ENCODE results near the gene CXCL3.
"Not testable (repeated sequence)": the region's sequence is repeated elsewhere in the genome, so short reads cannot be mapped to it uniquely, and the experiment has no call there.

The CXCL3 gene

DNA sequence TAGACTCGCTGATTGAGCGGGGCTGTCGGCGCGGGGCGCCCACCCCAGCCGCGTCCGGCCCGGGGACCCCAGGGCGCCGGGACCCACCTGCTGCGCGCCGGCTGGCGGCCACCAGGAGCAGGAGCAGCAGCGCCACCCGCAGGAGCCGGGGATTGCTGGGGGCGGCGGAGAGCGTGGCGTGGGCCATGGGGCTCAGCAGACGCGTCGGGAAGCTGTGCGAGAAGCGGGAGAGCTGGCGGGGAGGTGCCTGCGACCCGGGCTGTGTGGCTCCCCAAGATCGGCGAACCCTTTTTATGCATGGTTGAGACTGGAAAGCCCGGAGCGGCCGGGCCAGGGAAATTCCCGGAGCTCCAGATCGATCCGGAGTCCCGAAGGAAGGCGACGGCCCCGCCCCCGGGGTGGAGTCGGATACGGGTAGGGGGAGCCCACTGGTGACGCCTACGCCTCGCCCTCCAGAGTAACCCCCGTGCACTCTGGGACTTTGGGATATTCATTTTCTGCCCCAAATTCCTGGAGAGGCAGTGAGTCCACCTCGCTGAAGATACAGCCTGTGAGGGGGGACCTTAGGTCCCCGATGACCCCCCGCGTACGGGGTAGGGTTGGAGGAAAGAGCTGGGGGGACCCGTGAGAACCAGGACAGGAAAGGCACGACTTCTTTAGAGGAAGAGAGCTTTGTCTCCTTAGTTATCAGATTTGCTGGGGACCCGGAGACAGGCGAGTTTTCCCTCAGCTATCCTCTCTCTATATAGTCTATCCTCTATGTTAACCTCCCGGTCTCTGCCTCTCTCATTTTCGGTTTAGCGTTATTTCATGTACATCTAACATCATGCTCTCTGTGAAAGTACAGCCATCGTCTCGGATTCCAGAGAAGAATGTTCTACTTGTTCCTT is at the start of gene CXCL3:
CXCL3 (minus strand) TSS at position 265 of the 890 bp plus-strand sequence; CDS start at position 187, 78 bp downstream.
- DNase-seq (ENCODE audit: low read depth in 2 of 2): peak in 1 of 2 donors; percentile 9

DNA sequence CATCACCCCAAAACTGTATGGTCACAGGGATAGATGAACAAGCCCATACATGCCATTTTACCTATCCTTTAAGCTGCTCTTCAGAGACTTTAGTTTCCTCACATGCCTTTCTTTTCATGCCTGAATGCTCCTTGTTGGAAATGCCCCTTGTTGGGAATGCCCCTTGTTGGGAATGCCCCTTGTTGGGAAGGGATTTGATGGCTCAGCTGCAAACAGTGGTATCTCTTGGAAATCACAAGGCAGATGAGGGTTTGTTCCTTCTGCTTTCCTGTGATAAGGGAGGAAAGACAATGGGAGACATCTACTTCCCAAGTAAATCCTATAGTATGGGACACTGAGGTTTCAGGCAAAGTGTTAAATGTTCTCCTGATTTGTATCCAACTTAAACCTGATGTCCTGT is 49.0 kb upstream of the CXCL3 start:
- DNase-seq (ENCODE audit: low read depth in 2 of 2): no peak

DNA sequence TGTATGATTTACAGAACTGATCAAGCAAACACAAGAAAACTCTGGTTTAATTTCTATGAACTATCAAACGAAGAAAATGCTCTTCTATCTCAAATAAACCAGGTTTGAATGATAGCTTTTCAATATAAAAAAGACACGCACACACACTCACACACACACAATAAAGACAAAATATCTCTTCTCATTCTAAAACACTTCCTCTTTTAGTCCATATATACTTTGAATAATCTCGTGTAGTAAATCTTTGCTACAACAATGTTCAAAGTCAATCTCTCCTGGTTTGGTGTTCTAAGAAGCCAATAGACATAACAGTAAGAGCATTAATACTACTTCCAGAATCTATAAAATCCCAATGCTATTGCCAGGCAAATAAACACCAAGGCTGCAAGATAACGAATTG is 47.2 kb upstream of the CXCL3 start:
- no peak for DNase-seq (ENCODE audit: low read depth in 2 of 2)

DNA sequence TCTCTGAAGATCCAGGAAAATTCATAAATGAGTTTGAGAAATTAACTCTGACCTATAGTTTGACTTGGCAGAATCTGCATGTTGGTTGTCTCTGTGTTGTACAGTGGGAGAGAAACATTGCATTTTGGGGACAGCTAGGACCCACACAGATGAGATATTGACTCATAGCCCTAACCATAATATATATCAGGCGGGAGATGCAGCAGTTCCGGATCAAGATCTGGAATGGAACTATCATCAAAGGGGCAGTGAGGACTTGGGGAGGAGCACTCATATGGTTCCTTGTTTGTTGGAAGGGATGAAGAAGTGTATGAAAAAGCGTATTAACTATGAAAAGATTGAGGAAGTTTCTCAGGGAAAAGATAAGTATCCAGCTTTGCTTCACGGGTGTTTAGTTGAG is 46.5 kb upstream of the CXCL3 start:
- no peak for DNase-seq (ENCODE audit: low read depth in 2 of 2)

DNA sequence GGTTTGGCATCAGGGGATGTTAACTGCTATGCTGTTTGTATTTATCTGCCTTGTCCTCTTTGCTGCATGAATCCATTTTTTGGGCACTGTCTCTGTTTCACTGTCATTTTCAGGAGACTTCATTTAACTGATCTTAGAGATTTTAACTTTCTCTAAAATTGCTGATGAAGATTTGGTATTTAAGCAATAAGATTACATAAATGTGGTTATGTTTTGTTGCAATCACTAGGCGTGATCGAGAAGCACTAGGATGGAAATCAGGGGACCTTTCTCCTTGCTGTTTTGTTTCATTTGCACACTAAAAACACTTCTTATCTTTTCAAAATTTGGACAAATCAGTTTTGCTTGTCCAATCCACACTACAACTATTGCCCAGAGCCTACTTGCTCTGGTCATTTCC is 45.1 kb upstream of the CXCL3 start:
- DNase-seq (ENCODE audit: low read depth in 2 of 2): no peak

DNA sequence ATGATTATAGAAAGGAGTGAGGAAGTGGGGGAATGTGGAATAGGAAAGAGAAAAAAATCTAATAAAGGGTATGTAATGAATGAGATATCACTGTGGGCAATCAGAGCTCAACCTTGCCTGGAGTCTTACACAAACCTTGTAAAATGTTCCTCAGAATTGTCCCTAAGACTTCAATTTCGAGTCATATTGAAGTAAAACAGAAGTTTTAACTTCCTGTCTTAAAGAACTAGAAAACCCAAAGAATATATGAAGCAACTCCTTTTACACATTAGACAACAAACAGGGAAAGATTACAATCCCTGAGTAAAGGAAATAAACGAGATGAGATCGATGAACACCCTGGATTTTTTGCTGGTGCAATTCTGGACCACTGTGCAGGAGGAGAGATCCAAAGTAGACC is 42.5 kb upstream of the CXCL3 start:
- no peak for DNase-seq (ENCODE audit: low read depth in 2 of 2)

DNA sequence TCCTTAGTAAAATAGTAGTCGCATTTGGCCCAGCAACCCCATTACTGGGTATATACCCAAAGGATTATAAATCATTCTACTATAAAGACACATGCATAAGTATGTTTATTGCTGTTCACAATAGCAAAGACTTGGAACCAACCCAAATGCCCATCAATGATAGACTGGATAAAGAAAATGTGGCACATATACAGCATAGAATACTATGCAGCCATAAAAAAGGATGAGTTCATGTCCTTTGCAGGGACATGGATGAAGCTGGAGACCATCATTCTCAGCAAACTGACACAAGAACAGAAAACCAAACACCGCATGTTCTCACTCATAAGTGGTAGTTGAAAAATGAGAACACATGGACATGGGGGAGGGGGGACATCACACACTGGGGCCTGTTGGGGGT is 41.9 kb upstream of the CXCL3 start:
- DNase-seq (ENCODE audit: low read depth in 2 of 2): not testable (repeated sequence)

DNA sequence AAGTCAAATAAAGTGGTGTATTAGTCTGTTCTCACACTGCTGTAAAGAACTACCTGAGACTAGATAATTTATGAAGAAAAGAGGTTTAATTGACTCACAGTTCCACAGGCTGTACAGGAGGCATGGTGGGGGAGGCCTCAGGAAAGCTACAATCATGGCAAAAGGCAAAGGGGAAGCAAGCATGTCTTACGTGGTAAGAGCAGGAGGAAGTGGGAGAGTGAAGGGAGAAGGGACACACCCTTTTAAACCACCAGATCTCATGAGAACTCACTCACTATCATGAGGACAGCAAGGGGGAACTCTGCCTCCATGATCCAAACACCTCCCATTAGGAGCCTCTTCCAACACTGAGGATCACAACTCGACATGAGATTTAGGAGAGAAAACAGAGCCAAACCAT is 40.5 kb upstream of the CXCL3 start:
- DNase-seq (ENCODE audit: low read depth in 2 of 2): not testable (repeated sequence)

DNA sequence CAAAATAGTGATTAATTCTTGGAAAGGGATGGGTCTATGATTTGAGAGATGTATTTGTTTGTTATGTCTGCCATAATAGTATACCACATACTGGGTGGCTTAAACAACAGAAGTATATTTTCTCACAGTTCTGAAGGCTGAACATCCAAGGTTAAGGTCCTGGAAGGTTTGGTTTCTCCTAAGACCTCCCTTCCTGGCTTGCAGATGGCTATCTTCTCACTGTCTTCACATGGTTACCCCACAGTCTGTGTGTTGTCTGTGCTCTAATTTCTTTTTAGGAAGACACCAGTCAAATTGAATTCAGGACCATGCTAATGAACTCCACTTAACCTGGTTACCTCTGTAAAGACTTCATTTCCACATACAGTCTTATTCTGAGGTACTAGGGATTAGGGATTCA is 34.9 kb upstream of the CXCL3 start:
- DNase-seq (ENCODE audit: low read depth in 2 of 2): no peak

DNA sequence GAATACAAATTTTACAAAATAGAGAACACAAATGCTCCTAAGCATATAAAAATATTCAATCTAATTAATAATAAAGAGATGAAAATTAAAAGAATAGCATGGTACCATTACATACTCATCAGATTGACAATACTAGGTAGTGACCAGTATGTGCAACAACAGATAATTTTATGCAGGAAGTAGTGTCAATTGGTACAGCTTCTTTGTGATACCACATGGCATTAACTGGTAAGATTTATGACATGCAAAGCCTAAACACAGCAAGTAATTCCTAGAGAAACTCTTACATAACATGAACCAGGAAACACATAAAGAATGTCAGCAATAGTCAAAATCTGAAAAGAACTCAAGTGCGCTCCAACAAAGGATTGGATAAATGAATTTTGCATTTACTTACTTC is 34.2 kb upstream of the CXCL3 start:
- no peak for DNase-seq (ENCODE audit: low read depth in 2 of 2)

DNA sequence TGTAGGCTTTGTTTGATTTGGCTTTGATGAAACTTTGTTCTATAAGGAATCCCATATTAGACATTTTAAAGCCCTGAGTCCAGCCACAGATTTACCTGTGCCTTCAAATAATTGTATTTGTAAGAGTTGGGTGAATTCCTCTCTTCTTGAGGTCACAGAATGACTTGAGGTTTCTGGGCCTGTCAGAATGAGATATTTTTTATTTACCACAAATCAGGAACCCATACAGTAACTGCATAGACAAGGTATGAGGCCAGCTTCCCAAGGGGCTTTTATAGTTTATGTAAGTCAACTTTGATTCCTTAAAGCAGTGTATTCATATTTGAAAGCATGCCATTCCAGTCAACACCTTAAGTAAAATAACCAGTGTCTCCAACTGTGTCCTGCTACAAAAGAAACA is 29.1 kb upstream of the CXCL3 start:
- DNase-seq (ENCODE audit: low read depth in 2 of 2): no peak

DNA sequence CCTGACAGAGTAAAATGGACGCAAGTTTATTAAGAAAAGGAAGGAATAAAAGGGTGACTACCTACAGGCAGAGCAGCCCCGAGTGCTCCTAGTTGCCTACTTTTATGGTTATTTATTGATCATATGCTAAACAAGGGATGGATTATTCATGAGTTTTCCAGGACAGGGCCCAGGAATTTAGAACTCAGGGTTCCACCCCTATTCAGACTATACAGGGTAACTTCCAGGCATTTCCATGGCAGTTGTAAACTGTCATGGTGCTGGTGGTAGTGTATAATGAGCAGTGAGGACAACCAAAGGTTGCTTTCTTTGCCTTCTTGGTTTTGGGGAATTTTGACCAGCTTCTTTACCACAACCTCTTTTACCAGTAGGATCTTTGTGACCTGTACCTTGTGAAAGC is 27.7 kb upstream of the CXCL3 start:
- DNase-seq (ENCODE audit: low read depth in 2 of 2): no peak

DNA sequence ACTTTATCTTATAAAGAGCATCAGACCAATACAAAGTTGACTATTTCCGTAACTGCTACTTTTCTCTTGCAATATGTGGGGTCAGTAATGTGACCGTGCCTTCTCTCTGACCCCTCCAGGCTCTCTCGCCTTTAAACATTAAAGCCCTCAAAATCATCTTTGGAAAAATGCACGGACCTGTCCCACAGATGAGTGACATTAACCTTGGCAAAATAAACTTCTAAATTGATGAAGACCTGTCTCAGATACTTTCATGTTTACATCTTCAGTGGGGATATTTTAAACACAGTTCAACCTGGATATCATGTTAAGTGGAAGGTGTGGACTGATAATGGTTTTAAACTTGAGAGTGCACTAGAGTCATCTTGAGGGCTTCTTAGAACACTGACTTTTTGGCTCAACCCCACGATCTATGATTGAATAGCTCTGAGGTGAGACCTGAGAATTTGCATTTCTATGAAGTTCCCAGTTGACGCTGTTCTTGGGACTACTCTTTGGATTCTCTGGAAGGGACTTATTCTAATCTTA is 26.7 kb upstream of the CXCL3 start:
- no peak for DNase-seq (ENCODE audit: low read depth in 2 of 2)

DNA sequence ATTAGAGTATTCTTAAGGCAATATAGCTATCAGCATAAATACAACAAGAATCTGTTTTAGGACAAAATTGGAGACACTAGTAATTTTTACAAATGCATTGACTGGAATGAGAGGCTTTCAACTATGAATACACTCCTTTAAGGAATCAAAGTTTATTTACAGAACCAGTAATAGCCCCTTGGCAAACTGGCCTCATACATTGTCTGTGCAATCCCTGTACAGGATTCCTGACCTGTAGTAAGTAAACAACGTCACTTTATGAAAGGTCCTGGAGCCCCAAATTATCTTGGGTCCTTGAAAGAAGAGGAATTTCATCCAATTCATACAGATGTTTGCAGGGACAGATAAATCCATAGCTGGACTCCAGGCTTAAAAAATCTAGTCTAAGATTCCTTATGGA is 25.4 kb upstream of the CXCL3 start:
- no peak for DNase-seq (ENCODE audit: low read depth in 2 of 2)

DNA sequence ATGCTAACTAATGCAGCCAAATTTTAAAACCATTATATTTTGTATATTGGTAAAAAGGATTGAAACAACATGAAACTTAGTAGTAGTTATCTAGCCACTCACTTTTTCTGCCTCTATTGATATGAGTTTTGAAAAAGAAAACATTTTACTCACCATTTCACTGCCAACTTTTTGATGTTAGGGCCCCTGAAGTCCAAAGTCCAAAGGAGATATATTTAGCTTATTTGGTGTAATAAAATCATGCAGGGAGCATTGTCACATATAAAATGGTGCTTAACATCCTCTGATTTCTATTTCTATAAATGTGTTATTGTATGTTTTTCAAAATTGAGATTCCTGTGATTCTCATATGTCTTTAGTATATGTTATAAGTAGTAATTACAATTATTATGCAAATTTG is 24.5 kb upstream of the CXCL3 start:
- no peak for DNase-seq (ENCODE audit: low read depth in 2 of 2)

DNA sequence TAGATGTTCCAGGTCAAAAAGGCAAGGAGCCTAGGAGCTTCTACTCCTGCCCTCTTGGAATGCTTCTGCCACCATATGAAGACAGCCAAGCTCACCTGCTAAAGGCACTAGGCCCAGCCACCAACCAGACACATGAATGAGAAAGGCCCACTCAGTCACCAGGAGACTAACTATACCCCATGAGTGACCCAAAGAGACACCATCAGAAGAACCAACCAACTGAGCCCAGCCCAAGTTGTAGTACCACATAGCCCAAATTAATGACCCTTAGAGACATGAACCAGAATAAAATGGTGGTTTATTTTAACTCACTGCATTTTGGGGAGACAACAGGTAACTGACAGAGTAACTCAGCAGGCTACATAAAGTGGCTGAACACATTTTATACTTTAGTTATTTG is 22.9 kb upstream of the CXCL3 start:
- DNase-seq (ENCODE audit: low read depth in 2 of 2): no peak

DNA sequence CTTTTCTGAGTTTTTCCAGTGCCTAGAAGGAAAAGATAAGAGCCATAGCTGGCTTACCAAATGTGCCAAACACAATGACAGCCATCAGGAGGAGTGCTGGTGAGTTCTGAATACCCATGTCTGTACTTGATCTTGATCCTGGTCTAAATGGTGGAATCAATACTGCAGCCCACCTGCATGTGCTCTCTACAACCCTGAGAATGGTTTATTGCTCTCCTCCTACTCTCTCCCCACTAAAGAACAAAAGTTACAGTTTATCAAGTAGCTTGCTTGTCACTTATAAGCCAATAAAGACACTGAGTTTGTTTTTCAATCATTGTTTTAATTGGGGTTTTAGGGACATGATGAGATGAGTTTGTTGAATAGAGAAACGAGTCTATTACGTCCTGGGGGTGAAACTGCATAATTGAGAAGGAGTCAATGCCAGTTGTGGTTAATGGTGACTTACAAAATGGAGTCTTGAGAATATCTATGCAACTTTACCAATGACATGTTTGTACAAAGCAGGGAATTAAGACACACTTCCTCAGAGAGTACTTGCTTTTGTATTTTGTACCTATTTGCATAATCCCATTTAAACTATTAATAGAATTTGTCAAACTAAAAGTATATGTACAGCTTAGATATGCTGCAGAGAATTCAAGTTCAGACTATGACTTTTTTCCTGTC is 20.8 kb upstream of the CXCL3 start:
- no peak for DNase-seq (ENCODE audit: low read depth in 2 of 2)

DNA sequence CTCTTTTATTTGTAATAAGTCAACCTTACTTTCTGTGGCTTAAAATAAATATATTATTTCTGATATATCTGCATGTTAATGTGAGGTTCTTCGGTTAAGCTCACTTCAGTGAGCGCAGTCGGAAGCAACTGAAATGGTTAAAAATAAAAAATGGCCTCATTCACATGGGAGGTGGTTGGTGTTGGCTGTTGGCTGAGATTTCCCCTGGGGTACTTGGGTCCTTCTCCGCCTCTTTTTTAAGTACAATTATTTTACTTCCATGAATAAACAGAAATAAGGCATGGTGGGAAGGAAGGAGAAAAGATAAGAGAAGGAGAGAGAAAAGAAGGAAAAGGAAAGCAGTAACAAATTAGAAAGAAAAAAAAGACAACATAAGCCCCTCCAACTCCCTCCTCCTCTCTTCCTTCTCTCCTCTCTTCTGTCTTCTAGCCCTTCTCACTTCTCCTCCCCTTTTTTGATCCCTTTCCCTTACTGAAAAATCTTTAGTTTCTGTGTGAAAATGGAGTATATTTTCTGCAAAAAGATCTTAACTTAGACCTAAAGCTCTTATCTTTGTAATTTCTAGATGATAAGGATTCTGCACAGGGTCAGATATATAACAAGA is 19.7 kb upstream of the CXCL3 start:
- DNase-seq (ENCODE audit: low read depth in 2 of 2): no peak

DNA sequence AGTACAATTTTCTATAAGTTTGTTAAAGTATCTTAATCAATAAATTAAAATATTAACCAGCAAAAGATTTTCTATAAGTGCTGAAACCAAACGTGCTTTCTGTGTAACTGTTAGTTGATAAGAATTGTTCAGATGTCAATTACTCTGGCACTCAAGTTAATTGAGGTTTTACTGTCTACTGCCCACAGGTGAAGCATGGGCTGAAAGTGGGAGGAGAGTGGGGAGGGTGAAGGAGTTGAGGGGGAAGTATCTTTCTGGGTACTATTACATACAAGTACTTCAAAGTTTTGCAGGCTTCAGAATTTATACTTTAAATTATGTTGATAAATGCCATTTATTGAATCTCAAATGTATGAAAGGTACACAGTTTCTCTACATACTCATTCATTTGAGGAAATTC is 19.1 kb upstream of the CXCL3 start:
- no peak for DNase-seq (ENCODE audit: low read depth in 2 of 2)

DNA sequence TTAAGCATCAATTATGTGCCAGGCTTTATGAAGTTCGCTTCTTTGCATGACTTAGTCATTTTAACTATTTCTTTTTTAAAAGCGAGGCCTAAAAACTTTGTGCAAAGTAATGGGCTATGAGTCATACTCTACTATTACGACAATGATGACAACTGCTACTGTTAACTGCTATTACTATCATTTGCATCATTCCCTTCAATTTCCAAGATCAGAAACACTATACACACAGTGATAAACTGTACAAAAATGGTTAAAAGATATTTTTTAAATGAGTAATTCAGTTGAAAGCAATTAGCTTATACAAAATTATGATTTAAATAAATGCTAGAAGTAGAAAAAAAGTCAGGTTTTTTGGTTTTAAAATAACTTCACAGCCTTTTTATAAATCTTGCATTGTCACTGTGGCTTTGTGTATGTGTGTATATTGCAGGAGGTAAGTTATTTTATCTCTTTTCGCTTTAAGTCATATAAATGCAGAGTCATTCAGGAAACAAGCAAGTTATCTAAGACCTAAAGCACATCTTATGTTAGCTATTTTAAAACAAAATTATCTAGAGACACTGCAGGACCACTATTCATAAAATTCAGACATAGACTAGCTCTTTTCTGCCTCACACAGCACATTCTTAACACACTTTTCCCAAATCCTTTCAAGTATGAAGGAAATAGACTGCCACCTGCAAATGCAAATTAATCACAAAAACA is 18.5 kb upstream of the CXCL3 start:
- no peak for DNase-seq (ENCODE audit: low read depth in 2 of 2)

DNA sequence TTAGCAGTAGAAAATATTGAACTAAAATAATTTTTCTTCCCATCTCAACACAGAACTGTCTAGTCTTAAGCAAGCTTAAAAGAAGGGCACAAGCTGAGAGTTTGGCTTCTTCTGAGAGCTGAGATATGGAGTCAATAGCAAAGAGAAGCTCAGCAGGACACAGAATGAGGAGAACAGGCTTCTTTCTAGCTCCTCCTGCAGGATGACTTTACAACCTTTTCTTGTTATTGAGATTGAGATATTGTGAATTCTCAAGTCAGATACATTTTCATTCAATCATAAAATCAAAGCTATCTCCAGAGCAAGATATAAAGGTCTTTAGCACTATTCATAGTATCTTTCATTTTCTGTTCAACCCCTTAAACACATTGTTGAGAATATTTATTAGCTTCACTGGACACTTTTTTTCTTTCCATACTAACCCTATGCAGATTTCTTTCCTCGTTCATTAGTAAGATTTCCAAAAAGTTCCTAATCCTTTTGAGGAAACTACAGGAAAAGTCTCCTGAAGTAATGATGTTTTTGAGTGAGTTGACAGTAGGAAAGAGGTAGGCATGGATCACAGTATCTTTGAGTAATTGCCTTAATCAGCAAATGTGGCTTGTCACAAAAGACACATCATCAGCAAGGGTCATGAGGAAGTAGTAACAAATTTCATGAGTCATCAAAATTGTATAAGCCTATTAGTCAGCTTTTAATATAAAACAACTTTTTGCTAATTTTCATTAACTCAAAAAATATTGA is 17.8 kb upstream of the CXCL3 start:
- no peak for DNase-seq (ENCODE audit: low read depth in 2 of 2)

Measured in stimulated activated CD8-positive, alpha-beta memory T cell treated with anti-CD3 and anti-CD28 coated beads, Interleukin-7, amount 100 ng/mL, for 4 hours (primary cell).